HCT116 (cell line): ENCODE data around the gene GPR155.

Experiments used
- CEBPB ChIP-seq: IDR thresholded peaks from 2 replicates; pipeline ENCODE4 v1.6.1; 2012; ENCODE audit warnings: low read depth
- POLR2A ChIP-seq: IDR thresholded peaks from 2 replicates; pipeline ENCODE4 v1.7.0; 2011; ENCODE audit warnings: borderline replicate concordance; ENCODE audit not compliant: insufficient read depth, insufficient read length; ENCODE audit errors: extremely low read depth
- SIN3A ChIP-seq: IDR thresholded peaks from 2 replicates; pipeline ENCODE4 v1.6.1; 2012; ENCODE audit warnings: low read depth
- ZFX ChIP-seq: fragments of 450-650 bp; IDR thresholded peaks from 2 replicates; pipeline ENCODE4 v1.6.1; 2017
- TF ChIP-seq, protein P1 (sequence below), 3 experiments: fragments of 200-600 bp in 1 of 3; sonication (generic) in 1 of 3; IDR thresholded peaks in 2 of 3; conservative IDR thresholded peaks in 1 of 3; 2 replicates each; pipeline ENCODE4 v1.5.1; 2012 to 2017; ENCODE audit warnings: low read depth in 2 of 3, low read length in 2 of 3, antibody characterized with exemption in 1 of 3, borderline replicate concordance in 1 of 3, control low read depth in 1 of 3, mild to moderate bottlenecking in 1 of 3, mixed read lengths in 1 of 3, mixed run types in 1 of 3, moderate library complexity in 1 of 3; ENCODE audit not compliant: insufficient read depth in 1 of 3

DNA sequence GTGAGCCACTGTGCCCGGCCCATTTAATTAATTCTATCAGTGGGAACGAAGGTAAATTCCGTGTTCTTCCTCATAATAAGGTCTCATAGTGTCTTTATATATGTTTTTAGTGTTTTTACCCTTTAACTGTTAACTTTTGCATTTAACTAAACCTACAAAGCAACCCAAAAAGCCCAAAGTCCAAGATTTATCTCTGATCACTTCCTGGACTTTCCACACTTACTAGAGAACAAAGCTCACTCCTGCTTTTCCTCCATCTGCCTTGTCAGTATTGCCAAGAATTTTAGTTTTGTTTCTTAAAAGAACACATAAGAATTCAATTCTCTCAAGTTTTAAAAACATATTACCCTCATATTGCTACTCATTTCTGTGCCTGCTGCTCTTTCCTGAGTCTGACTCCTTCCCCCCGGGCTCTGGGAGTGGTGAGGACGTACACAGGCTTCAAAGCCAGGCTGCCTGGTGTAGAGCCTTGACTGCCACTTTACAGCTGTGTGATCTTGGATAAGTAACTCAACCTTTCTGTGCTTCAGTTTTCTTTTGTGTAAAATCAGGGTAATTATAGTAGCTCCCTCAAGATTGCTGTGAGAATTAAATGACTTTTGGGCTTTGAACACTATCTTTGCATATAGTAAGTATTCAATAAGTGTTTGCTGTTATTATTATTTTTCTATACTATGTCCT is 24.9 kb upstream of the GPR155 start:
- TF ChIP-seq SIN3A (no peak), CEBPB (no peak), POLR2A (no peak), ZFX (no peak)
- TF ChIP-seq, protein P1, sequence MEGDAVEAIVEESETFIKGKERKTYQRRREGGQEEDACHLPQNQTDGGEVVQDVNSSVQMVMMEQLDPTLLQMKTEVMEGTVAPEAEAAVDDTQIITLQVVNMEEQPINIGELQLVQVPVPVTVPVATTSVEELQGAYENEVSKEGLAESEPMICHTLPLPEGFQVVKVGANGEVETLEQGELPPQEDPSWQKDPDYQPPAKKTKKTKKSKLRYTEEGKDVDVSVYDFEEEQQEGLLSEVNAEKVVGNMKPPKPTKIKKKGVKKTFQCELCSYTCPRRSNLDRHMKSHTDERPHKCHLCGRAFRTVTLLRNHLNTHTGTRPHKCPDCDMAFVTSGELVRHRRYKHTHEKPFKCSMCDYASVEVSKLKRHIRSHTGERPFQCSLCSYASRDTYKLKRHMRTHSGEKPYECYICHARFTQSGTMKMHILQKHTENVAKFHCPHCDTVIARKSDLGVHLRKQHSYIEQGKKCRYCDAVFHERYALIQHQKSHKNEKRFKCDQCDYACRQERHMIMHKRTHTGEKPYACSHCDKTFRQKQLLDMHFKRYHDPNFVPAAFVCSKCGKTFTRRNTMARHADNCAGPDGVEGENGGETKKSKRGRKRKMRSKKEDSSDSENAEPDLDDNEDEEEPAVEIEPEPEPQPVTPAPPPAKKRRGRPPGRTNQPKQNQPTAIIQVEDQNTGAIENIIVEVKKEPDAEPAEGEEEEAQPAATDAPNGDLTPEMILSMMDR (IDR thresholded peaks at IDR 0.05 in 2 of 3, conservative IDR thresholded peaks at IDR 0.05 in 1 of 3; ENCODE audit: borderline replicate concordance in 1 of 3, insufficient read depth in 1 of 3, low read depth in 2 of 3, low read length in 2 of 3), result no peak
